ENCODE measurements around the gene INTS13.

- TF ChIP-seq CTCF (IDR thresholded peaks at IDR 0.05) (no peak), EP300 (IDR thresholded peaks at IDR 0.05) (no peak), POLR2A (IDR thresholded peaks at IDR 0.05) (no peak), POLR2AphosphoS5 (IDR thresholded peaks at IDR 0.05) (no peak)
Measured at GRCh38 chr12:26940516-26941214, 2.9 kb upstream of the INTS13 start.
